H1 (cell line): Measurements from ENCODE around the gene SHC1. TPM values are rescaled to one million over a fixed set of nuclear protein-coding genes. Genes with fewer than 3 reads are reported as not detected.

Experiments
- microRNA-seq, 2 experiments: library from miRNA; unstranded; fragments of <30 nt; microRNA quantifications; one replicate each; pipeline versions ENCODE4 to v1.2.0, GENCODE V29; 2016 to 2020; ENCODE audit warnings: borderline microRNAs expressed in 2 of 2, borderline number of aligned reads in 2 of 2, borderline replicate concordance in 1 of 2
- polyA plus RNA-seq, 7 experiments: library from polyadenylated mRNA; depleted of rRNA in 3 of 7; stranded (reverse) in 5 of 7; unstranded in 2 of 7; fragments of >200 nt in 5 of 7; fragments of 200-250 nt in 2 of 7; gene quantifications; 1 replicate in 5 of 7; 2 replicates in 1 of 7; 4 replicates in 1 of 7; pipeline versions ENCODE4 v1.2.1 to v1.2.3, GENCODE V29; 2011 to 2013; ENCODE audit warnings: missing spikeins in 2 of 7, mixed read lengths in 2 of 7
- small RNA-seq: library from polyadenylated mRNA; stranded (forward); fragments of <200 nt; extraction: miRNeasy Mini kit (QIAGEN cat#:217004); gene quantifications from one replicate; pipeline ENCODE3, GENCODE V24; 2013; ENCODE audit not compliant: insufficient read depth
- total RNA-seq: library from RNA; stranded (reverse); fragmentation: NEBNext Ultra II Directional; extraction: Animal tissue kit (Norgen Biotek cat#: 25700); gene quantifications from 2 replicates; pipeline ENCODE4 v1.2.1, GENCODE V29; 2021

SHC1 gene
- total and polyA plus RNA-seq, 2 of the 8 experiments (the other 6 are each of a cell fraction or from before 2014, with no cell fraction given), result 177 to 212 TPM

Small RNA genes lying within 50 kb of the gene (microRNA-seq; reads per million reads assigned to microRNA genes)
- gene MIR4258, result 0 reads per million in 2 experiments

Small RNA genes lying within 50 kb of the gene (small RNA-seq; reads per million reads assigned to genes)
- gene MIR4258, result not detected
- gene RF00017, result not detected

Other genes with a start within 250 kb of the SHC1 start
- gene KCNN3, start 100.5 kb downstream of the SHC1 start, total RNA-seq, result 2.8 and 3.0 TPM in 2 replicates
- gene KCNN3, start 100.5 kb downstream of the SHC1 start, polyA plus RNA-seq (2011; rRNA removed), result 3.7 and 4.5 TPM in 2 replicates
- 26.5 and 30.5 TPM in 2 replicates for gene PMVK, start 34.0 kb downstream of the SHC1 start, total RNA-seq
- 23.8 and 36.8 TPM in 2 replicates for gene PMVK, start 34.0 kb downstream of the SHC1 start, polyA plus RNA-seq (2011; rRNA removed)
- 17.9 and 19.8 TPM in 2 replicates for gene PBXIP1, start 14.6 kb downstream of the SHC1 start, total RNA-seq
- 12.0 and 14.3 TPM in 2 replicates for gene PBXIP1, start 14.6 kb downstream of the SHC1 start, polyA plus RNA-seq (2011; rRNA removed)
- gene PYGO2, start 9.0 kb downstream of the SHC1 start, total RNA-seq, result 31.6 and 32.4 TPM in 2 replicates
- 31.0 and 36.3 TPM in 2 replicates for gene PYGO2, start 9.0 kb downstream of the SHC1 start, polyA plus RNA-seq (2011; rRNA removed)
- 284 and 294 TPM in 2 replicates for gene CKS1B, start 3.9 kb upstream of the SHC1 start, total RNA-seq
- 801 and 1,025 TPM in 2 replicates for gene CKS1B, start 3.9 kb upstream of the SHC1 start, polyA plus RNA-seq (2011; rRNA removed)
- 97.4 and 104 TPM in 2 replicates for gene FLAD1, start 12.6 kb upstream of the SHC1 start, total RNA-seq
- 143 and 189 TPM in 2 replicates for gene FLAD1, start 12.6 kb upstream of the SHC1 start, polyA plus RNA-seq (2011; rRNA removed)
- 1.2 and 1.3 TPM in 2 replicates for gene LENEP, start 22.8 kb upstream of the SHC1 start, total RNA-seq
- gene LENEP, start 22.8 kb upstream of the SHC1 start, polyA plus RNA-seq (2011; rRNA removed), result 1.1 TPM in 1 of 2 replicates, not detected in the other
- gene ZBTB7B, start 32.1 kb upstream of the SHC1 start, total RNA-seq, result 22.1 and 24.5 TPM in 2 replicates
- 36.9 and 38.3 TPM in 2 replicates for gene ZBTB7B, start 32.1 kb upstream of the SHC1 start, polyA plus RNA-seq (2011; rRNA removed)
- 0.43 TPM in 1 of 2 replicates, not detected in the other for gene DCST2, start 63.0 kb upstream of the SHC1 start, total RNA-seq
- gene DCST2, start 63.0 kb upstream of the SHC1 start, polyA plus RNA-seq (2011; rRNA removed), result 1.7 and 2.1 TPM in 2 replicates
- not detected in 2 replicates for gene DCST1, start 63.1 kb upstream of the SHC1 start, total RNA-seq
- gene DCST1, start 63.1 kb upstream of the SHC1 start, polyA plus RNA-seq (2011; rRNA removed), result 0.03 TPM in 1 of 2 replicates, not detected in the other
- gene ADAM15, start 80.6 kb upstream of the SHC1 start, total RNA-seq, result 32.2 and 32.9 TPM in 2 replicates
- 37.6 and 51.2 TPM in 2 replicates for gene ADAM15, start 80.6 kb upstream of the SHC1 start, polyA plus RNA-seq (2011; rRNA removed)
- 18.5 and 21.9 TPM in 2 replicates for gene EFNA4, start 93.0 kb upstream of the SHC1 start, total RNA-seq
- 23.2 and 23.9 TPM in 2 replicates for gene EFNA4, start 93.0 kb upstream of the SHC1 start, polyA plus RNA-seq (2011; rRNA removed)
- gene EFNA3, start 108.1 kb upstream of the SHC1 start, total RNA-seq, result 10.8 and 11.6 TPM in 2 replicates
- 13.8 and 18.7 TPM in 2 replicates for gene EFNA3, start 108.1 kb upstream of the SHC1 start, polyA plus RNA-seq (2011; rRNA removed)
- 4.0 and 4.9 TPM in 2 replicates for gene EFNA1, start 157.1 kb upstream of the SHC1 start, total RNA-seq
- gene EFNA1, start 157.1 kb upstream of the SHC1 start, polyA plus RNA-seq (2011; rRNA removed), result 11.8 and 14.6 TPM in 2 replicates
- gene SLC50A1, start 165.1 kb upstream of the SHC1 start, total RNA-seq, result 36.5 and 41.6 TPM in 2 replicates
- gene SLC50A1, start 165.1 kb upstream of the SHC1 start, polyA plus RNA-seq (2011; rRNA removed), result 80.7 and 90.8 TPM in 2 replicates
- gene DPM3, start 169.8 kb upstream of the SHC1 start, total RNA-seq, result 44.8 and 49.3 TPM in 2 replicates
- 227 and 349 TPM in 2 replicates for gene DPM3, start 169.8 kb upstream of the SHC1 start, polyA plus RNA-seq (2011; rRNA removed)
- gene KRTCAP2, start 202.6 kb upstream of the SHC1 start, total RNA-seq, result 146 TPM in 2 replicates
- 317 and 419 TPM in 2 replicates for gene KRTCAP2, start 202.6 kb upstream of the SHC1 start, polyA plus RNA-seq (2011; rRNA removed)
- 15.0 and 15.5 TPM in 2 replicates for gene TRIM46, start 203.1 kb upstream of the SHC1 start, total RNA-seq
- gene TRIM46, start 203.1 kb upstream of the SHC1 start, polyA plus RNA-seq (2011; rRNA removed), result 21.6 and 34.7 TPM in 2 replicates
- 2.6 and 3.0 TPM in 2 replicates for gene THBS3, start 237.2 kb upstream of the SHC1 start, total RNA-seq
- gene THBS3, start 237.2 kb upstream of the SHC1 start, polyA plus RNA-seq (2011; rRNA removed), result 3.5 and 5.0 TPM in 2 replicates
- 47.9 and 55.0 TPM in 2 replicates for gene MTX1, start 237.9 kb upstream of the SHC1 start, total RNA-seq
- 131 and 161 TPM in 2 replicates for gene MTX1, start 237.9 kb upstream of the SHC1 start, polyA plus RNA-seq (2011; rRNA removed)